ENCODE measurements around the gene SPATS2L. TPM values are rescaled to one million over a fixed set of nuclear protein-coding genes. Genes with fewer than 3 reads are reported as not detected.

The SPATS2L gene
- total RNA-seq, 2 donors from 2014 or later: 40.3 to 89.9 TPM

GRCh38 chr2:200396781-200397242 is 90.3 kb downstream of the SPATS2L start:
- Histone ChIP-seq H3K9me3 (ENCODE audit: control insufficient read depth, low read length) (no peaks in the 10 kb centered on the region), H3K27me3 (ENCODE audit: control insufficient read depth, insufficient read depth, low read length, poor library complexity, severe bottlenecking) (no peaks in the 10 kb centered on the region), H3K4me1 (ENCODE audit: control insufficient read depth, insufficient read depth, low read length) (no peaks in the 10 kb centered on the region), H3K4me3 (ENCODE audit: low read length) (no peak overlapping the region), H3K9ac (ENCODE audit: extremely low read depth, low read length, poor library complexity, severe bottlenecking) (no peak overlapping the region), H3K27ac (ENCODE audit: low read depth, low read length) (peak overlapping the region; percentile 50), H3K36me3 (ENCODE audit: control insufficient read depth, insufficient read depth, low read length) (no peaks in the 10 kb centered on the region)
- DNase-seq: no peak
- no peaks in the 10 kb centered on the region for H3K9me3 Mint-ChIP-seq
- peaks cover 2% of the 10 kb centered on the region for H3K4me1 Mint-ChIP-seq
- peaks cover 30% of the 10 kb centered on the region for H3K36me3 Mint-ChIP-seq (ENCODE audit: low read depth)
- no peak overlapping the region for H3K27ac Mint-ChIP-seq
- TF ChIP-seq CTCF (conservative IDR thresholded peaks at IDR 0.05): no peak
- 98 to 100% methylated on average over 1 to 2 of the region's 2 CpGs for WGBS, 2 experiments (ENCODE audit: insufficient coverage in 1 of 2, insufficient read length in 1 of 2)
- no peak overlapping the region for H3K4me3 Mint-ChIP-seq
- no peaks in the 10 kb centered on the region for H3K27me3 Mint-ChIP-seq (ENCODE audit: insufficient read depth)

- TF ChIP-seq CTCF (conservative IDR thresholded peaks at IDR 0.05): no peak
- peaks cover 2% of the 10 kb centered on the region for H3K4me1 Mint-ChIP-seq
- DNase-seq: no peak
- Histone ChIP-seq H3K9me3 (ENCODE audit: control insufficient read depth, low read length) (no peaks in the 10 kb centered on the region), H3K9ac (ENCODE audit: extremely low read depth, low read length, poor library complexity, severe bottlenecking) (no peak overlapping the region), H3K36me3 (ENCODE audit: control insufficient read depth, insufficient read depth, low read length) (no peaks in the 10 kb centered on the region), H3K27me3 (ENCODE audit: control insufficient read depth, insufficient read depth, low read length, poor library complexity, severe bottlenecking) (no peaks in the 10 kb centered on the region), H3K4me3 (ENCODE audit: low read length) (no peak overlapping the region), H3K27ac (ENCODE audit: low read depth, low read length) (no peak overlapping the region), H3K4me1 (ENCODE audit: control insufficient read depth, insufficient read depth, low read length) (no peaks in the 10 kb centered on the region)
- peaks cover 25% of the 10 kb centered on the region for H3K36me3 Mint-ChIP-seq (ENCODE audit: low read depth)
- H3K27ac Mint-ChIP-seq: no peak overlapping the region
- no peaks in the 10 kb centered on the region for H3K27me3 Mint-ChIP-seq (ENCODE audit: insufficient read depth)
- no peaks in the 10 kb centered on the region for H3K9me3 Mint-ChIP-seq
- H3K4me3 Mint-ChIP-seq: no peak overlapping the region
- WGBS, 2 experiments (ENCODE audit: insufficient coverage in 1 of 2, insufficient read length in 1 of 2): 70 to 77% methylated on average over 3 to 4 of the region's 4 CpGs
Measured at GRCh38 chr2:200397785-200398184, 91.3 kb downstream of the SPATS2L start.

- 90% methylated on average over 1 of the region's 1 CpG; no CpG with 5 or more reads in 1 of the 2 experiments for WGBS, 2 experiments (ENCODE audit: insufficient coverage in 1 of 2, insufficient read length in 1 of 2)
- TF ChIP-seq CTCF (conservative IDR thresholded peaks at IDR 0.05): no peak
- H3K4me1 Mint-ChIP-seq: peaks cover under 1% of the 10 kb centered on the region
Measured at GRCh38 chr2:200399046-200399445, 92.6 kb downstream of the SPATS2L start.

More at GRCh38 chr2:200399046-200399445, 92.6 kb downstream of the SPATS2L start:
- H3K4me3 ChIP-seq (ENCODE audit: low read length): no peak overlapping the region
- Mint-ChIP-seq H3K4me3 (no peak overlapping the region), H3K27me3 (ENCODE audit: insufficient read depth) (no peaks in the 10 kb centered on the region), H3K36me3 (ENCODE audit: low read depth) (peaks cover 22% of the 10 kb centered on the region), H3K27ac (no peak overlapping the region), H3K9me3 (no peaks in the 10 kb centered on the region)
- H3K4me1 ChIP-seq (ENCODE audit: control insufficient read depth, insufficient read depth, low read length): no peaks in the 10 kb centered on the region
- H3K27me3 ChIP-seq (ENCODE audit: control insufficient read depth, insufficient read depth, low read length, poor library complexity, severe bottlenecking): no peaks in the 10 kb centered on the region
- no peak overlapping the region for H3K27ac ChIP-seq (ENCODE audit: low read depth, low read length)
- H3K9ac ChIP-seq (ENCODE audit: extremely low read depth, low read length, poor library complexity, severe bottlenecking): no peak overlapping the region
- DNase-seq: no peak
- peaks cover 2% of the 10 kb centered on the region for H3K36me3 ChIP-seq (ENCODE audit: control insufficient read depth, insufficient read depth, low read length)
- no peaks in the 10 kb centered on the region for H3K9me3 ChIP-seq (ENCODE audit: control insufficient read depth, low read length)

Data from endodermal cell (in vitro differentiated cells).